ENCODE results near the gene ROR1. TPM values are rescaled to one million over a fixed set of nuclear protein-coding genes. Genes with fewer than 3 reads are reported as not detected.

The ROR1 gene
- total and polyA plus RNA-seq, 5 donors: 3.4 to 32.5 (median 11.9) TPM

DNA sequence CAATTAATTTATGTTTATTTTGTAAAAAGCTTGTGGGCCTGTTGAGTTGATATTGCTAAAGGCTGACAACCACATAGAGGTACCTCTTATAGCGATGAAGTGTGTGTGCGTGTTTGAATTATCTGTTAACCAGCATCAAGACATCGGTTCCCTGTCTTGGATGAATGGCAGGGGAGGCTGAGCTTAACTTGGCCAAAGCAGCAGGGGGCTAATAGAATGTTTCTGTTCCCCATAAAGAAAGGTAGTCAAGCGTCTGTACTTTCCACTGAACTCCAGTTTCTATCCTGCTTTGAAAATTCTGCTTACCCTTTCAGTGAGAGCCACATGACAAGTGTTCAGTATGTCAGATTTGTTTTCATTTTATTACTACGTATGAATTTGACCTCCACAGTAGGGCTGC is 63.0 kb downstream of the ROR1 start:
- Histone ChIP-seq H3K9me3 (ENCODE audit: control insufficient read depth, low read length) (no peaks in the 10 kb centered on the region), H3K4me3 (ENCODE audit: low read length) (no peak overlapping the region), H3K27me3 (ENCODE audit: control insufficient read depth, insufficient read depth) (no peaks in the 10 kb centered on the region), H3K27ac (ENCODE audit: low read length) (no peak overlapping the region), H3K4me1 (ENCODE audit: control insufficient read depth, insufficient read depth, low read length) (peaks cover 2% of the 10 kb centered on the region)
- ATAC-seq (no peak), DNase-seq (no peak)
- 85% methylated on average over 5 of the region's 5 CpGs for WGBS
- intact Hi-C loops (cut with DNase I): no loop called here

DNA sequence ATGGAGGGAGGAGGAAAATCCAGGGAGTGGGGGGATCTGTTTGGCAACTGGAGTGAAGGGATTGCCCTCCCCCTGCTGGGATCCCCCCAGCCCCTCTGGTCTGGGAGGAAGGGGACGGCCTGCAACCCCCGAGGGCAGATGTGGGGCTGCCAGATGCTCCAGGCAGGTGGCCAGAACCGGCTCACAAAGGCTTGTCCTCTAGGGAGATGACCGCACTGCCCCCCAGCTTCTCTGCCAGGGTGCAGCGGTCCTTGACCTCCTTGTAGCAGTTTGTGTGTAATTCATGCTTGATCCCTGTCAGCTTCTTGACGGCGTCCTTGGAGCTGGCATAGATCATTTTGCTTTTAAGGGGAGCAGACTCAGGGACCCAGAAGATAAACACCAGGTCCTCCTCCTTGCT is 69.2 kb downstream of the ROR1 start:
- ATAC-seq: peak; percentile 16 to 36
- no peak overlapping the region for H3K27ac ChIP-seq (ENCODE audit: low read length)
- H3K9me3 ChIP-seq (ENCODE audit: control insufficient read depth, low read length): no peaks in the 10 kb centered on the region
- H3K27me3 ChIP-seq (ENCODE audit: control insufficient read depth, insufficient read depth): no peaks in the 10 kb centered on the region
- intact Hi-C loops (cut with DNase I): no loop called here
- peaks cover 7% of the 10 kb centered on the region for H3K4me1 ChIP-seq (ENCODE audit: control insufficient read depth, insufficient read depth, low read length)
- no peak overlapping the region for H3K4me3 ChIP-seq (ENCODE audit: low read length)
- DNase-seq: peak in 2 of 3 donors; percentile 50 to 54
- 39% methylated on average over 7 of the region's 7 CpGs for WGBS

DNA sequence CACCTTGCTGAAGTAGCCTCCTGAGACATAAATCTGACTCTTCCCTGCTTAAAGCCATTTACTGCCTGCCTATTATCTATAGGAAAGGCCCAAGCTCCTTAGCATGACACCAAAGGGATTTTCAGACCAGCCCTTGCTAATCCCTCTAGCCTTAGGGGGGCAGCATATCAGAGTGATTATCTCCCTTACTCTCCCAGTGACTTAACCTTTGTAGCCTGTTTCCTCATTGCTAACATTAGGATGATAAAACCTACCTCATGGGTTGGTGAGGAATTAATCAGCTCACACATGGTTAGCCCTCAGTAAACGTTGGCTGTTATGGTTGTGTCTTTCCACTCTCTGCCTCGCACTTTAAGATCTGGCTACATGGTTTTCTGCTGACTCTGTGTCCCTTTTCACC is 70.1 kb downstream of the ROR1 start:
- Histone ChIP-seq H3K27ac (ENCODE audit: low read length) (no peak overlapping the region), H3K4me3 (ENCODE audit: low read length) (no peak overlapping the region), H3K27me3 (ENCODE audit: control insufficient read depth, insufficient read depth) (no peaks in the 10 kb centered on the region), H3K4me1 (ENCODE audit: control insufficient read depth, insufficient read depth, low read length) (peaks cover 7% of the 10 kb centered on the region), H3K9me3 (ENCODE audit: control insufficient read depth, low read length) (no peaks in the 10 kb centered on the region)
- ATAC-seq (no peak), DNase-seq (no peak)
- 72% methylated on average over 2 of the region's 2 CpGs for WGBS
- intact Hi-C loops (cut with DNase I): no loop called here

DNA sequence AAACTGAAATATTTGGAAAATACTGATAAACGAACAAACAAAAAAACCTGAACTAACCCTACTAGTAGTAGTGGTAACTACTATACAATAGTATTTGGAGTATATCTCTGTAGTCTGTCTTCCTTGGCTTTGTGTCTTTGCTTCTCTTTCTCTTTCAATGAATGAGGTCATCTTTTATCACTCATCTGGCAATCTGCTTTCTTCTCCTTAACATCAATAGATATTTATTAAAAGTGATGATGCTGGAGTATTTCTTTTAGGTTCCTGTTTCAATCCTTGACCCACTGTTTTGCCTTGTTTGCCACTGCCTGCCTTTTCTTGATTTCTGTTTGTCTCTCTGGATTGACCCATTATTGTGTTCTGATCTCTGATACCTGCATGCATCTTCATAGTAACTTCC is 71.5 kb downstream of the ROR1 start:
- WGBS: 78% methylated on average over 1 of the region's 1 CpG
- no peaks in the 10 kb centered on the region for H3K9me3 ChIP-seq (ENCODE audit: control insufficient read depth, low read length)
- ATAC-seq: no peak
- no peak overlapping the region for H3K4me3 ChIP-seq (ENCODE audit: low read length)
- H3K27ac ChIP-seq (ENCODE audit: low read length): no peak overlapping the region
- no peak for DNase-seq
- peaks cover 7% of the 10 kb centered on the region for H3K4me1 ChIP-seq (ENCODE audit: control insufficient read depth, insufficient read depth, low read length)
- intact Hi-C loops (cut with DNase I): no loop called here
- H3K27me3 ChIP-seq (ENCODE audit: control insufficient read depth, insufficient read depth): no peaks in the 10 kb centered on the region

DNA sequence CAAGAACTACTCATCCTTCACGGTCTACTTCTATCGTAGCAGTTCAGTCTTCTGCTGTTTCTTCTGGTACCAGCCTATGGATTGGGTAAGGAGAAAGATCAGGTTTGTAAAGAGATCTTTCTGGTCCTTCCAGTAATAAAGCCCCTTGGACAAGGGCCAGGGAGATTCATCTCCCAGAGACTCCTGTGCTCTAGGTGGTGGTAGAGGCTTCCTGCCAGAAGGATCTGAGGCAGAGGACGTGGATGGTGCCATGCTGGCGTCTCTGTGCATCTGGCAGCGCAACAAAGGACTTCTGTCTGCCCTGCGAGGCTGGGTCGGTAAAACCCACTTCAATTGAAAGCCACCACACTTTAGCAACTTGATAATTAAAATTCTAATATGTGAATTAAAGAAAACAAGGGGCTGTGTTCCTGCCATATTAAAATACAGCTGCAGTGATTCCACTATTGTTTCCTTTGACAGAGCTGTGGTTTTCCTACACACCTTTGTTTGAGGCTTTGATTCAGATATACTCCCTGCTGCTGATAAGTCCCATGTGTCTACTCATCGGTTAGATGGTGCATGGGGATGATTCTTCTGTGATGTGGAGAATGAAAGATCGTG is 73.6 kb downstream of the ROR1 start:
- ATAC-seq (no peak), DNase-seq (no peak)
- Histone ChIP-seq H3K4me3 (ENCODE audit: low read length) (no peak overlapping the region), H3K27ac (ENCODE audit: low read length) (no peak overlapping the region), H3K4me1 (ENCODE audit: control insufficient read depth, insufficient read depth, low read length) (peaks cover 7% of the 10 kb centered on the region), H3K9me3 (ENCODE audit: control insufficient read depth, low read length) (no peaks in the 10 kb centered on the region), H3K27me3 (ENCODE audit: control insufficient read depth, insufficient read depth) (no peaks in the 10 kb centered on the region)
- intact Hi-C loops (cut with DNase I): no loop called here
- WGBS: 81% methylated on average over 9 of the region's 9 CpGs

DNA sequence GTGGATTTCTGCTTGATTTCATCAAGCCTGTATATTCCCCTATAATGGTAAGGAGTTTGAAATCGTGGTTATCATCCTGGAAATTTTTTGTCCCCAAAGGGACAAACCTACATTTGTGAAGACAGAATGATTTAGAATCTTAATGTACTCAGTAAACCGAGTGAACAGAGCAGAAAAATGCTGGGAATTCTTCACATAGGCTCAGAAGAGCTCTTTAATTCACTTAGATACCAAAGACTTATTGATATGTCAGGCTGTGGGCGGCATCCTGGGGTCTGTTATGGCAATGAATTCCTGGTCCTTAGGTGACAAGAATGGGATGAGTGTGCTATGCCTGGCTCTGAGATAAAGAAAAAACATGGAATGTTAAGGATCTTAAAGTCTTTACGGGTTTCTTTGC is 74.9 kb downstream of the ROR1 start:
- no peaks in the 10 kb centered on the region for H3K27me3 ChIP-seq (ENCODE audit: control insufficient read depth, insufficient read depth)
- 78% methylated on average over 4 of the region's 4 CpGs for WGBS
- no peaks in the 10 kb centered on the region for H3K9me3 ChIP-seq (ENCODE audit: control insufficient read depth, low read length)
- DNase-seq: no peak
- no peaks in the 10 kb centered on the region for H3K4me1 ChIP-seq (ENCODE audit: control insufficient read depth, insufficient read depth, low read length)
- no peak overlapping the region for H3K4me3 ChIP-seq (ENCODE audit: low read length)
- no peak overlapping the region for H3K27ac ChIP-seq (ENCODE audit: low read length)
- ATAC-seq: no peak
- intact Hi-C loops (cut with DNase I): no loop called here

DNA sequence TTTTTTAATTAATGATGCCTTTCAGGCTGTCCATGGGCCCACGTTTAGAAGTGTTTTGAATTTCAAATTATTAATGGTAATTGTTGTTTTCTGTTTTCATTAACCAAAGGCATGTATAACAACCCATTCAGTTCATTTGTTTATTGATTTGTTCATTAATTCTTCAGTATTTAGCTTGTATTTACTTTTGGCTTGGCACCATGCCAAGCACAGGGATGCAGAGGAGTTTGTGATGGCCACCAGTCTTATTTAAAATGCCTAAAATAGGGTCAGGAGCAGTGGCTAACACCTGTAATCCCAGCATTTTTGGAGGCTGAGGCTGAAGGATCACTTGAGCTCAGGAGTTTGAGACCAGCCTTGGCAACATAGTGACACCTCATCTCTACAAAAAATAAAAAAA is 75.3 kb downstream of the ROR1 start:
- Histone ChIP-seq H3K9me3 (ENCODE audit: control insufficient read depth, low read length) (no peaks in the 10 kb centered on the region), H3K4me3 (ENCODE audit: low read length) (no peak overlapping the region), H3K27me3 (ENCODE audit: control insufficient read depth, insufficient read depth) (no peaks in the 10 kb centered on the region), H3K27ac (ENCODE audit: low read length) (no peak overlapping the region), H3K4me1 (ENCODE audit: control insufficient read depth, insufficient read depth, low read length) (no peaks in the 10 kb centered on the region)
- DNase-seq (no peak), ATAC-seq (no peak)
- intact Hi-C loops (cut with DNase I): no loop called here
- 74% methylated on average over 1 of the region's 1 CpG for WGBS

DNA sequence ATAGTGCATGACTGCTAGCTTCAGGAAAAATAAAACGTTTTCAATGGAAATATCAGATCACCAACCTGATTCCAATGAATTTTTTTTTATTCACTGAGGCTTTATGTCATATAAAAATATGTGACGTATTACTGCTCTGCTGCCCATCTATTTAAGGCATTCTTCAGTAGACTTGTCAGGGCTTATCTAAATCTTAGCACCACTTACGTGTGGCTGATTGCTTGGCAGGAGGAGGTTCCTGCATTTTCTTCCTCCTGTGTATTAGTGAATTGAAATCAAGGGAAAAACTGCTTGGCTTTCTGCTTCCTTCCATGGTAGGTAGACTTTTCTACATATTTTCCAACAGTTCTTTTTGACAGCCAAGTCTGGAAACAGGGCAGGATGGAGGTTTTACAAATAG is 80.3 kb downstream of the ROR1 start:
- 40% methylated on average over 3 of the region's 3 CpGs for WGBS
- no peak overlapping the region for H3K27ac ChIP-seq (ENCODE audit: low read length)
- no peak overlapping the region for H3K4me3 ChIP-seq (ENCODE audit: low read length)
- H3K4me1 ChIP-seq (ENCODE audit: control insufficient read depth, insufficient read depth, low read length): no peaks in the 10 kb centered on the region
- no peaks in the 10 kb centered on the region for H3K9me3 ChIP-seq (ENCODE audit: control insufficient read depth, low read length)
- DNase-seq (no peak), ATAC-seq (peak; percentile 55 to 71)
- no peaks in the 10 kb centered on the region for H3K27me3 ChIP-seq (ENCODE audit: control insufficient read depth, insufficient read depth)
- intact Hi-C loops (cut with DNase I): no loop called here

DNA sequence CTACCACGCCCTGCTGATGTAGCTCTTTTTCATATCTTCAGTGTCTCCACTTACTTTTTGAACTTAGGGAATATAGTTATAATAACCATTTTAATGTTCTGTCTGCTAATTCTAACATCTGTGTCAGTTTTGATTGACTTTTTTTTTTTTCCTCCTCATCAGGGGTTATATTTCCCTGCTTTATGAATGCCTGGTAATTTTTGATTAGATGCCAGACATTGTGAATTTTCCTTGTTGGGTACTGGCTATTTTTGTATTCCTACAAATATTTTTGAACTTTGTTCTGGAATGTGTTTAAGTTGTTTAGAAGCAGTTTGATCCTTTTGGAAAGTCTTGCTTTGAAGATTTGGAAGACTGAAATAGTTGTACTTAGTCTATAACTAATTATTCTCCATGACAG is 82.1 kb downstream of the ROR1 start:
- Histone ChIP-seq H3K9me3 (ENCODE audit: control insufficient read depth, low read length) (no peaks in the 10 kb centered on the region), H3K27me3 (ENCODE audit: control insufficient read depth, insufficient read depth) (no peaks in the 10 kb centered on the region), H3K4me3 (ENCODE audit: low read length) (no peak overlapping the region), H3K4me1 (ENCODE audit: control insufficient read depth, insufficient read depth, low read length) (no peaks in the 10 kb centered on the region), H3K27ac (ENCODE audit: low read length) (no peak overlapping the region)
- DNase-seq (no peak), ATAC-seq (no peak)
- WGBS: 92% methylated on average over 1 of the region's 1 CpG
- intact Hi-C loops (cut with DNase I): loop anchor here in 1 of 4 donors (5.0 kb wide), 1 partner anchor 159 kb away; no protein-coding TSS in a partner anchor

DNA sequence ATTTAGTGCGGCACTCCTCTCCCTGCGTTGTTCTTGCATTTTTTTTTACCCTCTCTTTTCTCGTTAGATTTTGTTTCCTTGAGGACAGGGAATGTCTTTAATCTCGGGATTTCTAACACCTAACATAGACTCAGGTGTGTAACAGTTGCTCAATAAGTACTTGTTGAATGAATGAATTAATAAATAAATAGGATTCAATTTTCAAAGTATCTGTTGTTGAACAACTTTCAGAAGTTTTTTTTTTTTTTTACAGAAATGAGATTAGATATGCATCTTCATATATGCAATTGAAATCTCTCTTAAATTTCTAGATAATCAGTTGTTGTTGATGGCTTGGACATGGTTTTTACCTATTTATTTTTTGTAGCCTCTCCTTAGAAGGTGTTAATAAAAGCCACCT is 83.1 kb downstream of the ROR1 start:
- ATAC-seq (no peak), DNase-seq (no peak)
- Histone ChIP-seq H3K27ac (ENCODE audit: low read length) (no peak overlapping the region), H3K4me1 (ENCODE audit: control insufficient read depth, insufficient read depth, low read length) (no peaks in the 10 kb centered on the region), H3K4me3 (ENCODE audit: low read length) (no peak overlapping the region), H3K9me3 (ENCODE audit: control insufficient read depth, low read length) (no peaks in the 10 kb centered on the region), H3K27me3 (ENCODE audit: control insufficient read depth, insufficient read depth) (no peaks in the 10 kb centered on the region)
- 91% methylated on average over 4 of the region's 4 CpGs for WGBS
- intact Hi-C loops (cut with DNase I): loop anchor here in 1 of 4 donors (5.0 kb wide), 1 partner anchor 160 kb away; no protein-coding TSS in a partner anchor

DNA sequence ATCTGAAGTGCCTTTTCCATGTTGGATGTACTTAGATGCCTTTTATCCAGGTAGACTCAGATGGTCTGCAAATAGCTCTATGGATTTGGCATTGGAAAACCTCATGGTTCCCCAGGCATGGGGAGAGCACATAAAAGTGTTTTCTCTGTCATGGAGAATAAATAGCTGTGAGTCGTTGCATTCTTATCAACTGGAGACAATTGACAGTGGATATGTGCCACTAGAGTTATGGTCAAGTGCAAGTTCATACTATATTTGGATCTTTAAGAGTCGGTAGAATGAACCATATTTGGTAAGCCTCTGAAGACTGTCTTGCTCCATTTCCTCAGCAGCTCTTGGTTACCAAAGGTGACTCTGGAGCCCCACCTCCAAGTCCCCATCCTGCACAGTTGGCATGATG is 83.7 kb downstream of the ROR1 start:
- Histone ChIP-seq H3K9me3 (ENCODE audit: control insufficient read depth, low read length) (no peaks in the 10 kb centered on the region), H3K4me1 (ENCODE audit: control insufficient read depth, insufficient read depth, low read length) (no peaks in the 10 kb centered on the region), H3K27me3 (ENCODE audit: control insufficient read depth, insufficient read depth) (no peaks in the 10 kb centered on the region), H3K4me3 (ENCODE audit: low read length) (no peak overlapping the region), H3K27ac (ENCODE audit: low read length) (no peak overlapping the region)
- ATAC-seq: peak; percentile 29 to 53
- WGBS: 44% methylated on average over 2 of the region's 2 CpGs
- intact Hi-C loops (cut with DNase I): loop anchor here in 1 of 4 donors (5.0 kb wide), 1 partner anchor 160 kb away; no protein-coding TSS in a partner anchor
- DNase-seq: no peak

DNA sequence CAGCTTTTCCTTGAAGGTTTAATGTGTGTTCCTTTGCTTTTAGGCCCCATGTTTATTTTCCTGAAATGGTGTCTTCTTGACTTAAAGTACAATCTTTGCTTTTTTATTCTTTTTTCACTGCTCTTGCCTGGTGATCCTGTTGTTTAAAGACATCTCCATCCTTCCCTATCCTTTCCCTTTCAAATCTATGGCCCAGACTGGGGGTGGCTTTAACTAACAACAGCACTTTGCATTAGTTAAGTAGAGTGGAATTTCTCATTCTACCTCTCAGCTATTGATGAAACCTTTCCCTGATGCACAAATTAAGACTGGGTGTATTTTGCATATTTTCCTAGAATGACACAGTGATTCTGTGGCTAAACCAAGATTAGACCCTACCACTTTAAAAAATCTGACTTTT is 84.3 kb downstream of the ROR1 start:
- no peak for ATAC-seq
- Histone ChIP-seq H3K27ac (ENCODE audit: low read length) (no peak overlapping the region), H3K4me3 (ENCODE audit: low read length) (no peak overlapping the region), H3K9me3 (ENCODE audit: control insufficient read depth, low read length) (no peaks in the 10 kb centered on the region), H3K4me1 (ENCODE audit: control insufficient read depth, insufficient read depth, low read length) (no peaks in the 10 kb centered on the region), H3K27me3 (ENCODE audit: control insufficient read depth, insufficient read depth) (no peaks in the 10 kb centered on the region)
- intact Hi-C loops (cut with DNase I): loop anchor here in 1 of 4 donors (5.0 kb wide), 1 partner anchor 161 kb away; no protein-coding TSS in a partner anchor
- DNase-seq: no peak
